Measurements from ENCODE around the gene KNL1.
A peak's percentile ranks its signal among the peaks of the same experiment; 100 is the strongest.

KNL1 gene

DNA sequence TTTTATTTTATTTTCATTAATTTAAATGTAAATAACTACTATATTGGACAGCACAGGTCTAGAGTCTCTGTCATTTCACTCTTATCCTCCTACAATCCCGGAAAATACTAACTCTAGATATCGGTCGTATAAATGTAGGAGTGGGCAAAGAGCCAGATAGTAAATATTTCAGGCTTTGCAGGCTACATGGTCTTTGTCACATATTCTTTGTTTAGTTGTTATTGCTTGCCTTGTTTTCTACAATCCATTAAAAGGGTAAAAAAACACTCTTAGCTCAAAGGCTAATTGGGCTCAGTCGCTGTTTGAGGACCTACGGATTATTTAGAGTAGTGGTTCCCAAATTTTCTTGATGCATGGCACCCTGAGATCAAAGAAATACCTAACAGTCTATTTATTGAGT lies 1.7 kb downstream of the KNL1 start:
- H3K4me3 ChIP-seq (ENCODE audit: control insufficient read depth, low read depth, low read length), result peak overlapping the region; percentile 4; the same call in 1 of the 2 replicates
- TF ChIP-seq, protein P1, sequence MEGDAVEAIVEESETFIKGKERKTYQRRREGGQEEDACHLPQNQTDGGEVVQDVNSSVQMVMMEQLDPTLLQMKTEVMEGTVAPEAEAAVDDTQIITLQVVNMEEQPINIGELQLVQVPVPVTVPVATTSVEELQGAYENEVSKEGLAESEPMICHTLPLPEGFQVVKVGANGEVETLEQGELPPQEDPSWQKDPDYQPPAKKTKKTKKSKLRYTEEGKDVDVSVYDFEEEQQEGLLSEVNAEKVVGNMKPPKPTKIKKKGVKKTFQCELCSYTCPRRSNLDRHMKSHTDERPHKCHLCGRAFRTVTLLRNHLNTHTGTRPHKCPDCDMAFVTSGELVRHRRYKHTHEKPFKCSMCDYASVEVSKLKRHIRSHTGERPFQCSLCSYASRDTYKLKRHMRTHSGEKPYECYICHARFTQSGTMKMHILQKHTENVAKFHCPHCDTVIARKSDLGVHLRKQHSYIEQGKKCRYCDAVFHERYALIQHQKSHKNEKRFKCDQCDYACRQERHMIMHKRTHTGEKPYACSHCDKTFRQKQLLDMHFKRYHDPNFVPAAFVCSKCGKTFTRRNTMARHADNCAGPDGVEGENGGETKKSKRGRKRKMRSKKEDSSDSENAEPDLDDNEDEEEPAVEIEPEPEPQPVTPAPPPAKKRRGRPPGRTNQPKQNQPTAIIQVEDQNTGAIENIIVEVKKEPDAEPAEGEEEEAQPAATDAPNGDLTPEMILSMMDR (IDR thresholded peaks at IDR 0.05; ENCODE audit: control insufficient read depth, insufficient read depth, low read depth, low read length, missing control alignments), result no peak
- no peak for DNase-seq (ENCODE audit: low read depth)

DNA sequence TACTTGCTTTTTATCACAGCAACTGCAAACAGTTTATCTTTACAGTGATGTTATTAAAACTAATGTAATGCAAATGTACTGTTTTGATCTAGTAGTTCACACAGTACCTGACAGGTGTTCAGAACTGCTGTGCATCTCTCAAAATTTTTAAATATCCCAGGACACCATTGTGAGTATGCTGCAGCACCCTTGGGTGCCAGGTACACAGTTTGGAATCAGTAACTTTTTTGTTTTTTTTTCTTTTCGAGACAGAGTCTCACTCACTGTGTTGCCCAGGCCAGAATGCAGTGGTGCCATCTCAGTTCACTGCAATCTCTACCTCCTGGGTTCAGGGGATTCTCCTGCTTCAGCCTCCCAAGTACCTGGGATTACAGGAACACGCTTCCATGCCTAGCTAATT lies 3.0 kb downstream of the KNL1 start:
- no peak for DNase-seq (ENCODE audit: low read depth)
- no peak overlapping the region for H3K4me3 ChIP-seq (ENCODE audit: control insufficient read depth, low read depth, low read length)
- TF ChIP-seq, protein P1 (IDR thresholded peaks at IDR 0.05; ENCODE audit: control insufficient read depth, insufficient read depth, low read depth, low read length, missing control alignments), result no peak

DNA sequence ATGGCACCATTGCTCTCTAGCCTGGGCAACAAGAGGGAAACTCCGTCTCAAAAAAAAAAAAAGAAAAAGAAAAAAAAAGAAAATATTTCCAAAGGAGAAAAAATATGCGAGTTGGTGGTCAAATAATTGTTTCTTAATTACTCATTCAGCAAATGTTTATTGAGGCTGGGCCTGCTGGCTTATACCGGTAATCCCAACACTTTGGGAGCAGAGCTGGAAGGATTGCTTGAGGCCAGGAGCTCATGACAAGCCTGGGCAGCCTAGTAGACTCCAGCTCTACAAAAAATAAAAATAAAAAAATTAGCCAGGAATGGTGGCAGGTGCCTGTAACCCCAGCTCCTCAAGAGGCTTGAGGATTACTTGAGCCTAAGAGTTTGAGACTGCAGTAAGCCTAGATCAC lies 4.1 kb downstream of the KNL1 start:
- no peak for DNase-seq (ENCODE audit: low read depth)
- H3K4me3 ChIP-seq (ENCODE audit: control insufficient read depth, low read depth, low read length), result no peak overlapping the region
- TF ChIP-seq, protein P1 (IDR thresholded peaks at IDR 0.05; ENCODE audit: control insufficient read depth, insufficient read depth, low read depth, low read length, missing control alignments), result no peak

DNA sequence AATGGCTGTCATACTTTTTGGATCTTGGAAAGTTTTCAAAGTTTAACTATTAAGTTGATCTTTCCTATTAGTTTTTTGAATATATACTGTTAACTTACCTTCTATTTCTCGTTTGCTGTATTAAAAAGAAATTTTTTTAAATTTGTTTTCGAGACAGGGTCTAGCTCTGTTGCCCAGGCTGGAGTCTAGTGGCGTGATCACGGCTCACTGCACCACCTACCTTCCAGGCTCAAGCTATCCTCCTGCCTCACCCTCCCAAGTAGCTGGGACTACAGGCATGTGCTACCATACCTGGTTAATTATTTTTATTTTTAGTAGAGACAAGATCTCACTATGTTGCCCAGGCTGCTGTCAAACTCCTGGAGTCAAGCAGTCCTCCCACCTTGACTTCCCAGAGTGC lies 4.6 kb downstream of the KNL1 start:
- no peak overlapping the region for H3K4me3 ChIP-seq (ENCODE audit: control insufficient read depth, low read depth, low read length)
- TF ChIP-seq, protein P1 (IDR thresholded peaks at IDR 0.05; ENCODE audit: control insufficient read depth, insufficient read depth, low read depth, low read length, missing control alignments), result no peak
- DNase-seq (ENCODE audit: low read depth), result no peak

DNA sequence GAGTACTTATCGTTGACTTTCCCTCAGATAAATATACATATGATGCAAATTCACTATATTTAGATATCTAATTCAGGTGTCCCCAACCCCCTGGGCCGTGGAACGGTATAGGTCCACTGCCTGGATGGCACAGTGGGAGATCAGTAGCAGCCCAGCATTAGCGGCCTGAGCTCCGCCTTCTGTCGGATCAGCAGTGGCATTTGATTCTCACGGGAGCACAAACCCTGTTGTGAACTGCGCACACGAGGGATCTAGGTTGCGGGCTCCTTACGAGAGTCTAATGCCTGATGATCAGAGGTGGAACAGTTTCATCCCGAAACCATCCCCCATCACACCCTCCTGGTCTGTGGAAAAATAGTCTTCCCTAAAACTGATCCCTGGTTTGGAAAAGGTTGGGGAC lies 6.9 kb downstream of the KNL1 start:
- no peak for DNase-seq (ENCODE audit: low read depth)
- H3K4me3 ChIP-seq (ENCODE audit: control insufficient read depth, low read depth, low read length), result no peak overlapping the region
- TF ChIP-seq, protein P1 (IDR thresholded peaks at IDR 0.05; ENCODE audit: control insufficient read depth, insufficient read depth, low read depth, low read length, missing control alignments), result no peak

DNA sequence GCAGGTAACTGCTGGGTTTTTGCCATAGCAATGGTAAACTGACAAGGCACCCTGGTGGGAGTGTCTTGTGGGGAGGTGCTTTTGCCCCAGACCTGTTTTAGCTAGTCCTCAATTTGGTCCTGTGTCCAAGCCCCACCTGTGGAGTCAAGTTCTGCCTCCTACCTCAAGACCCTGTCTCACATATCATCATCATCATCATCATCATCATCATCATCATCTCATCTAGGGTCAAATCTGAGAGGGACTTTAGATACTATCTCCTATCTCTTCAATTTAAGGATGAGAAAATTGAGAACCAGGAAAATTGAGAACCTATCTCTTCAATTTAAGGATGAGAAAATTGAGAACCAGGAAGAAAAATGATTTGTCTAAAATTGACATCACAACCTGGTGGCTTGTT lies 9.9 kb downstream of the KNL1 start:
- H3K4me3 ChIP-seq (ENCODE audit: control insufficient read depth, low read depth, low read length), result no peak overlapping the region
- TF ChIP-seq, protein P1 (IDR thresholded peaks at IDR 0.05; ENCODE audit: control insufficient read depth, insufficient read depth, low read depth, low read length, missing control alignments), result no peak
- no peak for DNase-seq (ENCODE audit: low read depth)

DNA sequence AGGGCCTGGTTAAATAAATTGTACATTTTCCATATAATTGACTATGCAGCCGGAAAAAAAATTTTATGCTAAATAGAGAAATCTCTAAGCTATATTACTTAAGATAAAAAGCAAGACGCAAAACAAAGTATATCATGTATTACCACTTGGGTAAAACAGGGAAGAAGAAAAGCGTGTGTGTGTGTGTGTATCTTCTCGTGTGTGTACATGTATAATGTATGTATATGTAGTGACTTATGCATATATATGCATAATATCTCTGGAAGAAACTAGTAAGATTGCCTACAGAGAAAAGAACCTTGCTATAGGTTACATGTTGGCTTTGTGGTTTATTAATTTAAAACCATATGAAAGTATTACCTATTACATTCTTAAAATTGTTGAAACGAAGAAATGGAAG lies 19.0 kb downstream of the KNL1 start:
- no peak overlapping the region for H3K4me3 ChIP-seq (ENCODE audit: control insufficient read depth, low read depth, low read length)
- TF ChIP-seq, protein P1 (IDR thresholded peaks at IDR 0.05; ENCODE audit: control insufficient read depth, insufficient read depth, low read depth, low read length, missing control alignments), result no peak
- no peak for DNase-seq (ENCODE audit: low read depth)
